GM23338 (cell line): ENCODE measurements around the gene ABCF2.
A peak's percentile ranks its signal among the peaks of the same experiment; 100 is the strongest.

Source experiments
- CREB1 ChIP-seq: fragments of 250-450 bp; sonication (Bioruptor Pico); IDR thresholded peaks from 2 replicates; pipeline ENCODE4 v1.5.0; 2020; ENCODE audit warnings: low read depth, mild to moderate bottlenecking, moderate library complexity
- ETS1 ChIP-seq: IDR thresholded peaks from 2 replicates; pipeline ENCODE4 v1.6.1; 2016; ENCODE audit warnings: antibody characterized with exemption
- EZH2 ChIP-seq: fragments of 200-600 bp; sonication (generic); IDR thresholded peaks from one replicate; pipeline ENCODE4 v1.8.0; 2017; ENCODE audit warnings: antibody characterized with exemption, mild to moderate bottlenecking, low read depth; ENCODE audit not compliant: unreplicated experiment
- EZH2phosphoT487 ChIP-seq: fragments of 200-600 bp; sonication (generic); IDR thresholded peaks from one replicate; pipeline ENCODE4 v1.8.1; 2018; ENCODE audit warnings: antibody characterized with exemption; ENCODE audit not compliant: unreplicated experiment
- JUNB ChIP-seq: IDR thresholded peaks from one replicate; pipeline ENCODE4 v1.6.1; 2016; ENCODE audit warnings: antibody characterized with exemption; ENCODE audit not compliant: unreplicated experiment
- NANOG ChIP-seq: IDR thresholded peaks from 2 replicates; pipeline ENCODE4 v1.6.1; 2016; ENCODE audit warnings: antibody characterized with exemption, borderline replicate concordance
- POLR2AphosphoS5 ChIP-seq: IDR thresholded peaks from 2 replicates; pipeline ENCODE4 v1.6.1; 2016; ENCODE audit warnings: antibody characterized with exemption, low read depth
- STAT1 ChIP-seq: IDR thresholded peaks from one replicate; pipeline ENCODE4 v1.6.1; 2016; ENCODE audit warnings: antibody characterized with exemption; ENCODE audit not compliant: unreplicated experiment
- TF ChIP-seq, protein P1 (sequence below), 2 experiments: fragments of 200-600 bp in 1 of 2; sonication (generic) in 1 of 2; conservative IDR thresholded peaks; 2 replicates each; pipeline versions ENCODE4 v1.5.1 to v1.6.1; 2016 to 2017; ENCODE audit warnings: antibody characterized with exemption in 2 of 2, low read depth in 2 of 2, mild to moderate bottlenecking in 2 of 2, moderate library complexity in 1 of 2
- TF ChIP-seq, protein P2 (sequence below): IDR thresholded peaks from one replicate; pipeline ENCODE4 v1.6.1; 2018; ENCODE audit warnings: antibody characterized with exemption; ENCODE audit not compliant: unreplicated experiment

- TF ChIP-seq ETS1 (no peak), JUNB (no peak), STAT1 (no peak), EZH2 (peak; percentile 66), POLR2AphosphoS5 (no peak), EZH2phosphoT487 (no peak), NANOG (no peak), CREB1 (CRISPR knock-in tag) (no peak)
- TF ChIP-seq, protein P1, sequence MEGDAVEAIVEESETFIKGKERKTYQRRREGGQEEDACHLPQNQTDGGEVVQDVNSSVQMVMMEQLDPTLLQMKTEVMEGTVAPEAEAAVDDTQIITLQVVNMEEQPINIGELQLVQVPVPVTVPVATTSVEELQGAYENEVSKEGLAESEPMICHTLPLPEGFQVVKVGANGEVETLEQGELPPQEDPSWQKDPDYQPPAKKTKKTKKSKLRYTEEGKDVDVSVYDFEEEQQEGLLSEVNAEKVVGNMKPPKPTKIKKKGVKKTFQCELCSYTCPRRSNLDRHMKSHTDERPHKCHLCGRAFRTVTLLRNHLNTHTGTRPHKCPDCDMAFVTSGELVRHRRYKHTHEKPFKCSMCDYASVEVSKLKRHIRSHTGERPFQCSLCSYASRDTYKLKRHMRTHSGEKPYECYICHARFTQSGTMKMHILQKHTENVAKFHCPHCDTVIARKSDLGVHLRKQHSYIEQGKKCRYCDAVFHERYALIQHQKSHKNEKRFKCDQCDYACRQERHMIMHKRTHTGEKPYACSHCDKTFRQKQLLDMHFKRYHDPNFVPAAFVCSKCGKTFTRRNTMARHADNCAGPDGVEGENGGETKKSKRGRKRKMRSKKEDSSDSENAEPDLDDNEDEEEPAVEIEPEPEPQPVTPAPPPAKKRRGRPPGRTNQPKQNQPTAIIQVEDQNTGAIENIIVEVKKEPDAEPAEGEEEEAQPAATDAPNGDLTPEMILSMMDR (conservative IDR thresholded peaks at IDR 0.05; ENCODE audit: low read depth in 2 of 2), result no peak
- TF ChIP-seq, protein P2, sequence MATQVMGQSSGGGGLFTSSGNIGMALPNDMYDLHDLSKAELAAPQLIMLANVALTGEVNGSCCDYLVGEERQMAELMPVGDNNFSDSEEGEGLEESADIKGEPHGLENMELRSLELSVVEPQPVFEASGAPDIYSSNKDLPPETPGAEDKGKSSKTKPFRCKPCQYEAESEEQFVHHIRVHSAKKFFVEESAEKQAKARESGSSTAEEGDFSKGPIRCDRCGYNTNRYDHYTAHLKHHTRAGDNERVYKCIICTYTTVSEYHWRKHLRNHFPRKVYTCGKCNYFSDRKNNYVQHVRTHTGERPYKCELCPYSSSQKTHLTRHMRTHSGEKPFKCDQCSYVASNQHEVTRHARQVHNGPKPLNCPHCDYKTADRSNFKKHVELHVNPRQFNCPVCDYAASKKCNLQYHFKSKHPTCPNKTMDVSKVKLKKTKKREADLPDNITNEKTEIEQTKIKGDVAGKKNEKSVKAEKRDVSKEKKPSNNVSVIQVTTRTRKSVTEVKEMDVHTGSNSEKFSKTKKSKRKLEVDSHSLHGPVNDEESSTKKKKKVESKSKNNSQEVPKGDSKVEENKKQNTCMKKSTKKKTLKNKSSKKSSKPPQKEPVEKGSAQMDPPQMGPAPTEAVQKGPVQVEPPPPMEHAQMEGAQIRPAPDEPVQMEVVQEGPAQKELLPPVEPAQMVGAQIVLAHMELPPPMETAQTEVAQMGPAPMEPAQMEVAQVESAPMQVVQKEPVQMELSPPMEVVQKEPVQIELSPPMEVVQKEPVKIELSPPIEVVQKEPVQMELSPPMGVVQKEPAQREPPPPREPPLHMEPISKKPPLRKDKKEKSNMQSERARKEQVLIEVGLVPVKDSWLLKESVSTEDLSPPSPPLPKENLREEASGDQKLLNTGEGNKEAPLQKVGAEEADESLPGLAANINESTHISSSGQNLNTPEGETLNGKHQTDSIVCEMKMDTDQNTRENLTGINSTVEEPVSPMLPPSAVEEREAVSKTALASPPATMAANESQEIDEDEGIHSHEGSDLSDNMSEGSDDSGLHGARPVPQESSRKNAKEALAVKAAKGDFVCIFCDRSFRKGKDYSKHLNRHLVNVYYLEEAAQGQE, result no peak
These were observed 21.5 kb upstream of the ABCF2 start, which contains the start of gene SMARCD3 for GRCh38 chr7:151248346-151249033.
